COLO668 (cell line): ENCODE data around the gene LRMDA.
A peak's percentile ranks its signal among the peaks of the same experiment; 100 is the strongest.
"Not testable (repeated sequence)": the region's sequence is repeated elsewhere in the genome, so short reads cannot be mapped to it uniquely, and the experiment has no call there.

Experiments
- DNase-seq: peaks from one replicate; lab custom pipeline; 2025; ENCODE audit not compliant: unreplicated experiment; lab: John Stamatoyannopoulos, UW

Gene LRMDA

DNA sequence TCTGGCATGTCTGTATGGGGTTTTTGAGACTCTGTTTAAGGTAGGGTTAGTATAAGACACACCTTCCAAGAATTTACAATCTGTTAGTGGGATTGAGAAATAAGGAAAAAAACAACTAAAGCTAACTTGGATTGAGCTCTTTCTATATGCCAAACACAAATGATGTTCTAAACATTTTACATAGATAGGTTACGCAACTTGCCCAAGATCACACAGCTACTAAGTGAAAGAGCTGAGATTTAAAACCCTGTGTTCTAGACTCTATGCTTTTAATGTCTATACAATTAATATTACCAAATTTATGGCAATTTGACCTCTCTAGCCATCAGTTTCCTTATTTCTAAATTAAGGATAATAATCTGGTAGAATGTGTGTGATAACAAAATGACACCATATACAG, 1056.2 kb downstream of the LRMDA start:
- DNase-seq, result no peak

DNA sequence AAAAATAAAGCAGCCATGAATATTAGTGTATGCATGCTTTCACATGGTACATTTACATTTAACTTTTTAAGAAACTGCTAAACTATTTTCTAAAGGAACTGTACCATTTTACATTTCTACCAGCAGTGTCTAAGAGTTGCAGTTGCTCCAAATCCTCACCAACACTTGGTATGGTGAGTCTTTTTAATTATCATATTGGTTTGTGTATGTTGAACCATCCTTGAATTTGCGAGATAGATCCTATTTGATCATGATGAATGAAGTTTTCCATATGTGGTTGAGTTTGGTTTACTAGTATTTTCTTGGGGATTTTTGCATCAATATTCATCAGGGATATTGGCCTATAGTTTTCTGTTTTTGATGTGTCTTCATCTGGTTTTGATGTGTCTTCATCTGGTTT, 1057.2 kb downstream of the LRMDA start:
- DNase-seq, result no peak

DNA sequence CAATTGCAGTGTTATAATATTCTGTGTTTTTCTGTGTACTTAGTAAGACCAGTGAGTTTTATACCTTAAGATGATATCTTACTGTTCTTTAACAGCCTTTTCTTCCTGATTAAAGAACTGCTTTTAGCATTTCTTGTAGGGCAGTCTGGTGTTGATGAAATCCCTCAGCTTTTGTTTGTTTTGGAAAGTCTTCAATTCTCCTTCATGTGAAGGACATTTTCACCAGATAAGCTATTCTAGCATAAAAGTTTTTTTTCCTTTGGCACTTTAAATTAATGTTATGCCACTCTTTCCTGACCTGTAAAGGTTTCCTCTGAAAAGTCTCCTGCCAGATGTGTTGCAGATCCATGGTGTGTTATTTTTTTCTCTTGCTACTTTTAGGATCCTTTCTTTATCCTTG, 1059.8 kb downstream of the LRMDA start:
- no peak for DNase-seq

DNA sequence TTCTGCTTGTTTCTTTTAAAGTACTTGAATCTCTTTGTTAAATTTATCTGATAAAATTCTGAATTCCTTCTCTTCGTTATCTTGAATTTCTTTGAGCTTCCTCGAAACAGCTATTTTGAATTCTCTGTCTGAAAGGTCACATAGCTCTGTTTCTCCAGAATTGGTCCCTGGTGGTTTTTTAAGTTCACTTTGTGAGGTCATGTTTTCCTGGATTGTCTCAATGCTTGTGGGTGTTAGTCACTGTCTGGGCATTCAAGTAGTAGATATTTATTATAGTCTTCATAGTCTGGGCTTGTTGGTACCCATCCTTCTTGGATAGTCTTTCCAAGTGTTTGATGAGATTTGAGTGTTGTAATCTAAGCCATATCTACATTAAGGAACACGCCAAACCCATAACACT, 1060.6 kb downstream of the LRMDA start:
- no peak for DNase-seq

DNA sequence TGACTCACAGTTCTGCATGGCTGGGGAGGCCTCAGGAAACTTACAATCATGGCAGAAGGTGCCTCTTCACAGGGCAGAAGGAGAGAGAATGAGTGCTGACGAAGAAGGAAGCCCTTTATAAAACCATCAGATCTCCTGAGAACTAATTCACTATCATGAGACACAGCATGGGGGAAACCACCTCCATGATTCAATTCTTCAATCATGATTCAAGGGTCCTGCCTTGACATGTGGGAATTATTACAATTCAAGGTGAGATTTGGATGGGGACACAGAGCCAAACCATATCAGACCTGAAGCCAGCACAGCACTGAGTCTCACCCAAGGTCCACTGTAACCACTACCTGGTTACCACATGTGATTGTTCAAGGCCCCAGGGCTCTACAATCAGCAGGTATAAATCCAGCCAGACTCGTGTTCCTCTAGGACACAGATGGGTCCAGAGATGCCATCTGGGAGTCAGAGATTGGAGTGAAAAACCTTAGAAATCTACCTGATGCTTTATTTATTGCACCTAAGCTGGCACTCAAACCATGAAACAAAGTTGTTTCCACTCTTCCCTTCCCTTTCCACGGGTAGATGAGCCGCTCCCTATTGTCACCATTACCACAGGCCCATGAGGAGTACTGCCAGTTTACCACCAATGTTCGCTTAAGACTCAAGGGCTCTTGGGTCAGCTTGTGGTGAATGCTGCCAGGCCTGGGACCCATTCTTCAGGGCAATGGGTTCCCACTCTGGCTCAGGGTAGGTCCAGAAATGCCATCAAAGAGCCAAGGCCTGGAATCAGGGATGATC, 1061.5 kb downstream of the LRMDA start:
- no peak for DNase-seq

DNA sequence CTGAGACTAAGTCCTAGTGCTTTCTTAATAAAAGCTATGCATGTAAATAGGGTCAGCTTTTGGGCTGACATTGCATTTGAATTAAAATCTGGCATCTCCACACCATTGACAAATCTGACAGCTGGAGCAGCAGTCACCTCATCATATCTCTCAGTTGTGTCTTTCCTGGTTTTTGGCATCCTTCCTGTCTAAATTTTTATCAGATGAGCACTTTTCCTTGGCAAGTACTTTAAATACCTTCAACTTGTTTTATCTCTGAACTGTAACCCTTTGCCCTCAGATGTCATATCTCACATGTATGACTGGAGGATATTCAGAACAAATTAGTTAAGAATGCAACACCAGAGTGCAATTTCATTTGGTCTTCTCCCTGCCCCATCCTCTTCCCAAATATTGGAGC, 1066.2 kb downstream of the LRMDA start:
- no peak for DNase-seq

DNA sequence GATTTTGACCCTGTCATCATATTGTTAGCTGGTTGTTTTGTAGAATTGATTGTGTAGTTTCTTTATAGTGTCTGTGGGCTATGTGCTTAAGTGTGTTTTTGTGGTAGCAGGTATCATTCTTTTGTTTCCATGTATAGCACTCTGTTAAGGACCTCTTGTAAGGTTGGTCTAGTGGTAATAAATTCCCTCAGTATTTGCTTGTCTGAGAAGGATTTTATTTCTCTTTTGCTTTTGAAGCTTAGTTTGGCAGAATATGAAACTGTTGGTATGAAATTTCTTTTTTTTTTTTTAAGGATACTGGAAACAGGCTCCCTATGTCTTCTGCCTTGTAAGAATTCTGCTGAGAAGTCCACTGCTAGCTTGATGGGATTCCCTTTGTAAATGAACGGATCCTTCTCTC, 1073.4 kb downstream of the LRMDA start:
- DNase-seq, result no peak

DNA sequence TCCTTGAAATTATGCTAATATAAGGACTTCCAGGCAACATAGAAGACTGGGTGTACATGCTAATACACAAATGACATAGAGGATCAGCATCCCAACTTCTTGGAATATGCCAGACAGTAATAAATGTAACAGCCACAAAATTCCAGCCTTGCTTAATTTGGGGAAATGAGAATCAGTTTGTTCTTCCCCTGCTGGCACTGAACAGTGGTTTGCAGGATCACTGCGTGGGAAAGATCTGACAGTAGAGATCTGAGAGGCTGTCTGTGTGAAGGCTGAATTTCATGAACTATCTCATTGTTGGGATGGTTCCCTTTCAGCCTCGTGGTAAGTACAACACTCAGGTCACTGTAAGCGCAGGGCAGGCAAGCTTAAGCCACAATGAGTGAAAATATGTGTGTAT, 1078.0 kb downstream of the LRMDA start:
- DNase-seq, result no peak

DNA sequence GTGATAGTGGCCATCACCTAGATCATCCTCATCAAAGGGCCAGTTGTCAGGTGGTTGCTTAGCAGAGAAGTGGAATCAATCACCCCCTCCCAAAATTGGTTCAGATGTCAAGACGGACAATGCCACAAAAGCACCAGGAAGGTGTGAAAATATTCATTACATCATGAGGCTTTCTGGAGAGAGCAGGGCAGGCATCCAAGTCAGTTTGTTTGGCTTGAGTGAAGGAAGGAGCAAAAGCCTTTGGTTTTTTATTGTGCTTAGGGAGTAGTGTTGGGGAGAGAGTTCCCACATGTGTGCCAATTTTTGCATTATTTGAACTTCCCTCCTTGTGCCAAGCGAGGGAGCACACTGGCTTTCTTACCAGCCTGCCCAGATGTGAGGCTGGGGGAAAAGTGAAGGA, 1082.9 kb downstream of the LRMDA start:
- no peak for DNase-seq

DNA sequence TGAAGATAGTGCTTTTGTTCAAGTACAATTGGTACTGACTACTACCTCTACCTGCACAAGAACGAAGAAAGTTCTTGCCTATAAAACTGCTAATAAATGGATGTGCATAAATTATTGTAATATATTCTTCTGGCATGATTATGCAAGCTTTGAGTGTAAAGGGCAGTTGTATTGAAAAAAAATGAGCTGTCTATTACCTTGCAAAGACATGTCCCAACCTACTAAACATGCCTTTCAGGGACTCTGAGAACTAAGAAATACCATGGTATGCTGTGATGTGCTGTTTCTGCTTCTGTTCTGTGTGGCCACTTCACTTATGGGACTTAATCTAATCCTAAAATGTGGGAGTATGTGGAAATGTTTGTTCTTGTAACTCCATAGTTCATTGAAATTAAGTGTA, 1083.4 kb downstream of the LRMDA start:
- DNase-seq, result no peak

DNA sequence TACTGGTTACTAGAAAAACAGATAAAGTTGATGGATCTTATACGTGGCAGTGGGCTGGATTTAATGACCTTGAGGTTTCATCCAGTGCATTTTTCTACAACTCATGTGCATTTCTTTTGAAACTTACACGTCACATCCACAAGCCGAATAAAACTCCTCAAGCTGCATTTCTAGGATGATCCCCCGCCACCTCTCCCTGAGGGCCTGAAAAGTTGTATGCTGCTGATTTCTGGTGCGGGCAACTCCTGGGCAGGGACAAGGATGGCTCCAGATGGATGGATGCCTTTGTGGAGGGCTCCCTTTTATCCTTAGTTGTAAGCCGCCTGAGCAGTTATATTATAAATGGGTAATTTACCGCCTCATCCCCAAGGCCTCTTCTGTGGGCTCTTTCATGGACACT, 1091.1 kb downstream of the LRMDA start:
- DNase-seq, result no peak

DNA sequence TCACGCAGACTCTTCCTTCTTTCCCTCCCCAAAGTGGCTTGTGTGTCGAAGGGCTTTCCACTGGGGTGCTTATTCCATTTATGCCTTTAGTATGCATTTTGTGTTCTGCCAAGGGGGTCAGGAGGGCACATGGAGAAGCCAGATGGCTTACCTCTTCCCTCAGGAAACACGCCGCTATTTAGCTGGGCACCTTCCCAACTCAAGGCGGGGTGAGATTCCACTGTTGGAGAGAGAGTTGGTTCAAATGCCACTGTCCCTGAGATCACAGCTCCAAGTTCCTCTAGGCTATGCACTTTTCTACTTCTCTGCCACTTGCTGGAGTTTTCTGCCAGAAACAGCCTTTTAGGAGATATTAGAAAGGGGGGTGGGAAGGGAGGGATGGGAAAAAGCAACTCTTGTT, 1091.8 kb downstream of the LRMDA start:
- DNase-seq, result no peak

DNA sequence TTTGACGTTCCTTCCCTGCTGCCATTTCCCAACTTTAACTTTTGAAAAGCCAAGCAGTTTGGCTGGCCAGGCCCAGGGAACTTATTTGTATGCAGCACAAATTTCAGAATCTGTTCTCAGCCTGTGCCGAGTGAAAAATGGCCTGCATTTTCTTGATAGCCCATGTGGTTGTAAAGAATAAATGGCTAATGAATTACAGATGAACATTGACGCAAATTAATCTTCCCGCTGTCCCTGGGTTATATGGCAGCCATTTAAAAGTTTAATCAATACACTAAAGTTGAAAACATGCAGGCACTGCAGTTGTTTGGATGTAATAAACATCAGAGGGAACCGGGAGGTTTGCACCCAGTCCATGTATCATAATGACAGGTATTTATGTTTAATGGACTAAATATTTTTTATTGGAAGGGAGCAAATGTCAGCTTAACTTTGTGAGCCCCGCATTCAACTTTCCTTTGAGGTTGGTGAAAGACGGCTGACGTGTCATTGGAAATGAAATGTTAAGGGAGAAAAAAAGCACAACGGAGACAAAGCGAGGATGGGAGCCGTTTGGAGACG, 1092.4 kb downstream of the LRMDA start:
- DNase-seq, result no peak

DNA sequence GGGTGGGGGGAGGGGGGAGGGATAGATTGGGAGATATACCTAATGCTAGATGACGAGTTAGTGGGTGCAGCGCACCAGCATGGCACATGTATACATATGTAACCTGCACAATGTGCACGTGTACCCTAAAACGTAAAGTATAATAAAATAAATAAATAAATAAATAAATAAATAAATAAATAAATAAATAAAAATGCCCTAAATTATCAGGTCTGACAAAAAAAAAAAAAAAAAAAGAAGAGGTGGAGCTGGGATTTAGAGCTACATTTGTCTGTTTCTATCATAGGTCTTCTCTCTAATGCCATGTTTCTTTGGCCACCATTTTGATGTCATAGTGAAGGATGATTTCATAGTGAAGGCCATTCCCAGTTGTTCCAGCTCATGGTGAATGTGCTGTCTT, 1095.4 kb downstream of the LRMDA start:
- not testable (repeated sequence) for DNase-seq

DNA sequence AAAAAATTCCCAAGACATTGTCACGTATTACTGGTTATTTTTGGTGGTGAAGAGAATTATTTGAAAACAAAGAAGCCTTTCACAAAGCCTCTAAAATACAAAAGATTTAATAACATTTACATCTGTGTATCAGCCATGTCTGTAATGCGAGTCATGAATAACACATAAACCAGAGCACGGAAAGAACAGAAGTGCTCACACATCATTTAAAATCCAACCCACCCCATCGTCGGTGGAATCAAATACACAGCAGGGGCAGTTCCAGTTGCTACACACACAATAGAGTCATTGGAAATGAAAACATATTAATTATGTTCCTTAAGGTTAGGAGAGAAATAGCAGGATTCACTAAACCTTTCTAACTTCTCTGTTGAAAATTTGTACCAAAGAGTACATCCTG, 1108.9 kb downstream of the LRMDA start:
- no peak for DNase-seq

DNA sequence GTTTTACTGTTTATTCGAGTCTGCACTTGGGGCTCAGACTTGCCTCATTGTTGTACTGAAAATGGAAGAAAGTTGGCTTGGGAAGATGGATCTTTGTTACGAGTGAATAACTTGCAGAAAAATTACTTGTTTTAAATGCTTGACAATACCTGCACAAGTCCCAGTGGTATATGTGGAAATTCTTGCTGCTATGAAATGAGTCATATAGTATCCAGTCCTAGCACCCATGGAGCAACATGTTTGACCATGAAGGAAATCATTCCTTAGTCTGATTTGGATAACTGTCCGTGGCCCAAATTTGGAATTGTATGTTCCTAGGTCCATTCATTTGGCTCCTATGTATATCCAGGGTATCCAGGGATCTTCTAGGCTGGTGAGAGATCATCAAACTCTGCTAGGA, 1109.4 kb downstream of the LRMDA start:
- DNase-seq, result no peak

DNA sequence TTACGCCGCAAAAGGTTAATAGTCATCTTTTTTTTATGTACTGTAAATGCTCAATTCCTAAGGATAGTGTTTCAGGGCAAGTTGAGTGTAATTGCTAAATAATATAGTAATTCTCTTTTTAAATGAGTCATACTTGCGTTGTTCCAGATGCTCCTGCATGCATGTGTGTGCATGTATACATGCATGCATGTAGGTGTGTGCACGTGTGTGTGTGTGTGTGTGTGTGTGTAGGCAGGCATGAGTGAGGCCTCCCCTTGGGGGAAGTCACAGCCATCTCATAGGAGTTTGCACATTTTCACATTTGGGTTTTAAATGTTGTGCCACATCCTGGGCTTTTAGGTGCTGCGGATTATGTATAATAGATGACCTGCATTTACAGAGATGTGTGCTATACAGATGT, 1110.4 kb downstream of the LRMDA start:
- DNase-seq, result no peak

DNA sequence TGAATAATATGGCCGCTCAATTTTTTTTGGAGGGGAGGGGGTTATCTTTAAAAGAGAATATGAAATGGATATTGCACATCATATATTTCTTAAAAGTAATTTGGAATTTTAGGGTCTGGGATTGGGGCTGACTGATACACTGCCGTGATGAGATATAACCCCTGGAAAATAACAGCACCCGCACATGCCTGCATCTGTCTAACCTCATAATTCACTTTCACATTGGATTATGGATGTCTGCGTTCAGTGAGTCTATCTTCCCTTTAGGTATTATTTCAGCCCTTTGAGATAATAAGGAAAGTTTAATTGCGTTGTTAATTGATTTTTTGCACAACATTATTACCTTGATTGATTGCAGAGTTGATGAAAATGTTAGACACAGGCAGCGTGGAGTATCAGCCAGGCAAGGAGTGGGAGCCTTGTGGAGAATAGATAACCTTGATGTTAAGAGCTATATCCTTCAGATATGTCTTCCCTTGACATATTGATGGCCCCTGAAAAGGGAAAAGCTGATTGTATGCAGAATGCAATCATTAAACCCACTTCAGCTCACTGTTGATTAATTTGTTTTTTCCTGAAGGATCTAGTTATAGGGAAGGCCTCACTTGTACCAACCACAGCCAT, 1111.0 kb downstream of the LRMDA start:
- DNase-seq, result no peak

DNA sequence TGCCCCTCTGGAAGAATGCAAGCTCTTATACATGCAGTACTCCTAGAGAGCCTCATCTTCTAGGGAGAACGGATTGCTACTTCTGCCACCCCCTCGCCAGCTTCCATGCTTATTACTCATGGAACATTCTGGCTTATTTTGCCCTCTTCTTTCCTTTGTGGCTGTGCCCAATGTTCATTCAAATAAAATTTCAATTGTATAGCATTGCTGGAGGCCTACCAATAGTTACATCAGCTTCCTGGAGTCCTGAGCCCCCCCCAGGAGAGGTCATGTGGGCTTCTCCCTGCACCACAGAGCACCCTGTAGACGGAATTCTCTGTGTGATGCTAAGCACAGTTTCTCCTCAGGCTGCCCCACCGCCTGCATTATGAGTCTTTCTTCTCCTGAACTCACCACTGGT, 1112.2 kb downstream of the LRMDA start:
- no peak for DNase-seq

DNA sequence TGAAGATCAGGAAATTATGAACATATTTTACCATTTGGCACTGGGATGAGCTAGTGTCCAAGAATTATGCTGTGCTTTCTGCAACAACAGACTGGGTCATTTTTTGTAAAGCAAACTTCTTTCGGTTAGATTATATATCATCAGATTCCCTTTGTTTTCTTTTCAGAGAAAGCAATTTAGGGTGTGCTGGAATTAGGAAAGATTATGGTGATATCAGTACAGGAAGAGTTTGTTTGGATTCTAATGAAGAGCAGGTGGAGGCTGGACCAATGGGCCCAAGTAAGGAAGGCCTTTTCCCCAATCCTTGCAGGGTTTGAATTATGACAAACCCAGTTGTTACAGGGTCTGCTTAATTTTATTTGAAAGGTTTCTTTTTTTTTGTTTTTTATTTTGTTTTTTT, 1113.4 kb downstream of the LRMDA start:
- no peak for DNase-seq

DNA sequence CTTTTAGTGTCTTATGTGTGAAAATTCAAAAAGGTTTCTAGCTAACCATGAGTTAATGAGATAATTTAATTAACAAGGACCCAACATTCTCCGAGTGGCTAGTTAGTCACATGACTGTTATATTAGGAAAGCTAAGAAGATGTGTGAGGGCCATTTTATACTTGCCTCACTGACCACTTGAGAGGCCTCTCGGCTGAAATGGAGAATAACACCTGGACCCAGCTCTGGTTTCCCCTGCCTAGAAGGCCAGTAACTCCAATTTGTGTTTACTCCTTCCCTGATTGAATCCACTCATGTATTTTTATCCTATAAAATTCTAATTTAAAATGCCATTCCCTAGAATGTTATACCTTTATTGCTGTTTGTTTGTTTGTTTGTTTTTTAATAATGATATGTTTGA, 1115.0 kb downstream of the LRMDA start:
- DNase-seq, result no peak

DNA sequence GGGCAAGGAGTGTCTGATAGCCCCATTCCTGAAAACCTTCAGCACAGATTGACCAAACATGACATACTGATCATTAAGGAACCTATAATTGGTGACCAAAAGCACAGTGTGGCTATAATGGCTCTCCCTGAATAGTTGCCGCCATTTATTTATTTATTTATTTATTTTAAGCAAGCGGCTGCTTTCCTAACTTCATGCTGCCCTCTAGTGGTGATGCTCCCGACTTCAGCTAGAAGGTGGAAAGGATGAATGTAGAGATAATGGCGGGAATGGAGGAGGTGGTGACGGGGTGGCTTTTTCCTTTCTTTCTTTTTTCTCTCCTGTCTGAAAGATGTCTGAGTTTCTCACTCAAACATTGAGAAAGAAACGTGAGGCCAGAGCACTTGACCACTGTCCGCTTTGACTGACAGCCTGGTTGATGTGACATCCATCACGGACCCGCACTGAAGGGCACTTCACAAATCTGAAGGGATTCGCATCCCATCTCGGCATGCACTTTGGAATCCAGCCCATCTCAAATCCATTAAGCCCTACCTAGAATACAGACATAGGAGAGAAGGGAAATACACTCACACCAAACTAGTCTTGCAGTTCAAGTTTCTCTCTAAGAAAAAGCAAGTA, 1116.0 kb downstream of the LRMDA start:
- peak; percentile 69 for DNase-seq
